Measurements from ENCODE around the gene KLC4.
"Not testable (repeated sequence)": the region's sequence is repeated elsewhere in the genome, so short reads cannot be mapped to it uniquely, and the experiment has no call there.

The KLC4 gene

GRCh38 chr6:43077981-43078511 is 18.6 kb downstream of the KLC4 start:
- POLR2A ChIA-PET (ENCODE audit: low non-redundant PET), result no interaction called here
- CTCF ChIA-PET, result interaction anchor here (0.6 to 1.9 kb wide), 2 partner anchors 23 to 52 kb away, joined by 3 to 6 read pairs; no protein-coding TSS in a partner anchor
- peak overlapping the region; percentile 83 for H3K27ac ChIP-seq
- no peak for TF ChIP-seq CTCF (conservative IDR thresholded peaks at IDR 0.05; ENCODE audit: low read depth)
- no peak for DNase-seq (ENCODE audit: low spot score)

- DNase-seq (ENCODE audit: low spot score), result no peak
- TF ChIP-seq CTCF (conservative IDR thresholded peaks at IDR 0.05; ENCODE audit: low read depth), result no peak
- no peak overlapping the region for H3K27ac ChIP-seq
- POLR2A ChIA-PET (ENCODE audit: low non-redundant PET), result interaction anchor here (0.6 kb wide), 1 partner anchor 405 kb away, joined by 5 read pairs; no protein-coding TSS in a partner anchor
- CTCF ChIA-PET, result interaction anchor here (0.7 kb wide), 1 partner anchor 1206 kb away, joined by 3 read pairs; no protein-coding TSS in a partner anchor
Measured at GRCh38 chr6:43078691-43079090, 19.3 kb downstream of the KLC4 start.

- CTCF ChIA-PET, result no interaction called here
Measured at GRCh38 chr6:43081043-43081442, 21.6 kb downstream of the KLC4 start.

GRCh38 chr6:43081922-43082321 is 22.5 kb downstream of the KLC4 start:
- POLR2A ChIA-PET (ENCODE audit: low non-redundant PET); DNase-seq (ENCODE audit: low spot score); H3K27ac ChIP-seq: not testable (repeated sequence)
- CTCF ChIA-PET, result interaction anchor here (0.6 kb wide), 1 partner anchor 11 kb away, joined by 3 read pairs; no protein-coding TSS in a partner anchor

More at GRCh38 chr6:43081043-43081442, 21.6 kb downstream of the KLC4 start:
- no peak for TF ChIP-seq CTCF (conservative IDR thresholded peaks at IDR 0.05; ENCODE audit: low read depth)
- POLR2A ChIA-PET (ENCODE audit: low non-redundant PET), result interaction anchor here (0.5 kb wide), 1 partner anchor 13 kb away, joined by 5 read pairs; no protein-coding TSS in a partner anchor
- no peak overlapping the region for H3K27ac ChIP-seq
- no peak for DNase-seq (ENCODE audit: low spot score)

GRCh38 chr6:43082806-43083655 is 23.6 kb downstream of the KLC4 start:
- DNase-seq (ENCODE audit: low spot score), result no peak
- ChIA-PET CTCF (interaction anchor here (0.6 to 1.6 kb wide), 3 partner anchors 19 to 61 kb away, joined by 3 to 4 read pairs (median 4); no protein-coding TSS in a partner anchor), POLR2A (ENCODE audit: low non-redundant PET) (no interaction called here)
- TF ChIP-seq CTCF (conservative IDR thresholded peaks at IDR 0.05; ENCODE audit: low read depth), result no peak
- peak overlapping the region; percentile 8; the same call in 1 of the 2 replicates for H3K27ac ChIP-seq

- no peak for TF ChIP-seq CTCF (conservative IDR thresholded peaks at IDR 0.05; ENCODE audit: low read depth)
- POLR2A ChIA-PET (ENCODE audit: low non-redundant PET), result interaction anchor here (1.2 kb wide), 1 partner anchor 10 kb away, joined by 8 read pairs; no protein-coding TSS in a partner anchor
- peak overlapping the region; percentile 28; the same call in 1 of the 2 replicates for H3K27ac ChIP-seq
- DNase-seq (ENCODE audit: low spot score), result no peak
- CTCF ChIA-PET, result no interaction called here
Measured at GRCh38 chr6:43086022-43086658, 26.7 kb downstream of the KLC4 start.
